ENCODE measurements around the gene MAFB.

DNA sequence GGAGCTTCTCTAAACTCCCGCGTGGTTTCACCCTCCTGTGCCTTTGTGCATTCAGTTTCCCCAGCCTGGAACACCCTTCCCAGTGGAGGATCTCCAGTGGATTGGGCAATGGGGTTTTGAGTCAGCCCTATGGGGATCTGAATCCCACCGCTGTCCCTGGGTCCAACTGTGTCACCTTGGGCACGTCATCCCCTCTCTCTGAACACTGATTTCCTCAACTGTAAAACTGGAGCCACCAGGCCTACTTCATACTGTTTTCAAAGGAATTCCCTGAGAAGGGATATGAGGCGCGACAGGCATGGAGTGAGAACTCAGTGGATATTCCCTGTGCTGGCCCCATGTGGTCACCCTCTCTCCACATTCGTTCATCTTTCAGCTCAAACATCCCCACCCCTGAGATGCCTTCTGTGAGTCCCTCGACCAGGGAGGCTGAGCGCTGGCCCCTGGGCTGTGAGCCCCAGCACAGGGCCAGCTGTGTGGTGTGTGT lies 25.7 kb downstream of the MAFB start:
- TF ChIP-seq CTCF (tag by site-specific recombination; IDR thresholded peaks at IDR 0.05) (no peak), ZNF274 (IDR thresholded peaks at IDR 0.05; ENCODE audit: low read length) (no peak), ZNF274 (tag by site-specific recombination; IDR thresholded peaks at IDR 0.05; ENCODE audit: borderline replicate concordance) (no peak), ZNF121 (tag by site-specific recombination; IDR thresholded peaks at IDR 0.05) (no peak), YY1 (tag by site-specific recombination; IDR thresholded peaks at IDR 0.05) (no peak), ZNF391 (tag by site-specific recombination; IDR thresholded peaks at IDR 0.05; ENCODE audit: borderline replicate concordance, low read depth) (no peak), SETDB1 (IDR thresholded peaks at IDR 0.05; ENCODE audit: insufficient read length, low read length) (no peak)

Data from HEK293 (cell line).